Kidney (tissue), 14 donors: ENCODE data around the gene ATP5MK. TPM values are rescaled to one million over a fixed set of nuclear protein-coding genes. Genes with fewer than 3 reads are reported as not detected.
"Not testable (repeated sequence)": the region's sequence is repeated elsewhere in the genome, so short reads cannot be mapped to it uniquely, and the experiment has no call there.

Source experiments
- DNase-seq, 5 donors: peaks; one replicate each; pipeline ENCODE4 v3.0.0-alpha.2; 2013 to 2020
- FAIRE-seq: peaks from 2 replicates; lab custom pipeline; 2012; peaks lifted over from hg19 to GRCh38; lab: Jason Lieb, UNC
- H3K27ac ChIP-seq, 2 donors: one replicate each; pipeline ENCODE4 v1.7.0; 2013; ENCODE audit warnings: low read depth in 2 of 2, low read length in 2 of 2, inconsistent platforms in 1 of 2
- H3K27me3 ChIP-seq: one replicate; pipeline ENCODE4 v1.7.1; 2013; ENCODE audit warnings: low read length, inconsistent platforms; ENCODE audit not compliant: control insufficient read depth, insufficient read depth
- H3K36me3 ChIP-seq, 3 donors: one replicate each; pipeline versions ENCODE4 v1.7.0 to v1.7.1; 2013; ENCODE audit warnings: low read length in 3 of 3, control low read depth in 1 of 3, inconsistent platforms in 1 of 3; ENCODE audit not compliant: insufficient read depth in 3 of 3, control insufficient read depth in 2 of 3
- H3K4me1 ChIP-seq, 3 donors: one replicate each; pipeline versions ENCODE4 v1.7.0 to v1.7.1; 2013; ENCODE audit warnings: low read length in 3 of 3, inconsistent platforms in 1 of 3, low read depth in 1 of 3; ENCODE audit not compliant: control insufficient read depth in 2 of 3, insufficient read depth in 2 of 3
- H3K4me3 ChIP-seq, 3 donors: one replicate each; pipeline versions ENCODE4 v1.7.0 to v1.8.1; 2013; ENCODE audit warnings: low read length in 3 of 3, control low read depth in 1 of 3, inconsistent platforms in 1 of 3
- H3K9ac ChIP-seq, 3 donors: one replicate each; pipeline versions ENCODE4 v1.7.0 to v1.7.1; 2013; ENCODE audit warnings: low read length in 3 of 3, control low read depth in 1 of 3, inconsistent platforms in 1 of 3
- H3K9me3 ChIP-seq, 3 donors: one replicate each; pipeline versions ENCODE4 v1.7.0 to v1.7.1; 2013; ENCODE audit warnings: low read length in 3 of 3, control low read depth in 1 of 3, inconsistent platforms in 1 of 3; ENCODE audit not compliant: control insufficient read depth in 2 of 3, insufficient read depth in 1 of 3
- intact Hi-C: fragments of 100-400 bp; cut with DNase I; formaldehyde crosslinking; loops from one replicate; pipeline ENCODE4 v1.11.1; 2022
- polyA plus RNA-seq: library from polyadenylated mRNA; stranded (reverse); fragments of 350-450 nt; fragmentation: Illumina TruSeq; extraction: RNeasy Lipid Tissue Mini Kit (QIAGEN cat#74804); gene quantifications from one replicate; pipeline ENCODE4 v1.2.3, GENCODE V29; 2014; ENCODE audit warnings: low read depth, low replicate concordance; ENCODE audit not compliant: insufficient read depth
- total RNA-seq: library from RNA; stranded (reverse); fragmentation: NEBNext Ultra II Directional; extraction: Animal tissue kit (Norgen Biotek cat#: 25700); gene quantifications from one replicate; pipeline ENCODE4 v1.2.1, GENCODE V29; 2021
- TF ChIP-seq, protein P1 (sequence below): IDR thresholded peaks from 3 replicates; pipeline ENCODE4 v1.5.1; 2012; ENCODE audit warnings: mild to moderate bottlenecking, moderate library complexity, borderline replicate concordance; ENCODE audit not compliant: insufficient read depth; ENCODE audit errors: extremely low read depth
- donor health status: control.
- donor health status: control.
- donor health status: control.
- donor health status: control.
- donor health status: control.
- donor health status: DM: yes; HTN: yes; CAD: no.
- donor health status: Normal renal cell carcinoma (clear cell type).

Gene ATP5MK
- total and polyA plus RNA-seq, 2 donors from 2014 or later = 265 to 1,143 TPM

- H3K27ac ChIP-seq = no peak overlapping the region
- peaks cover 29 to 59% (median 56%) of the 10 kb centered on the region in 3 donors for H3K36me3 ChIP-seq
- H3K9me3 ChIP-seq = no peaks in the 10 kb centered on the region
- TF ChIP-seq, protein P1, sequence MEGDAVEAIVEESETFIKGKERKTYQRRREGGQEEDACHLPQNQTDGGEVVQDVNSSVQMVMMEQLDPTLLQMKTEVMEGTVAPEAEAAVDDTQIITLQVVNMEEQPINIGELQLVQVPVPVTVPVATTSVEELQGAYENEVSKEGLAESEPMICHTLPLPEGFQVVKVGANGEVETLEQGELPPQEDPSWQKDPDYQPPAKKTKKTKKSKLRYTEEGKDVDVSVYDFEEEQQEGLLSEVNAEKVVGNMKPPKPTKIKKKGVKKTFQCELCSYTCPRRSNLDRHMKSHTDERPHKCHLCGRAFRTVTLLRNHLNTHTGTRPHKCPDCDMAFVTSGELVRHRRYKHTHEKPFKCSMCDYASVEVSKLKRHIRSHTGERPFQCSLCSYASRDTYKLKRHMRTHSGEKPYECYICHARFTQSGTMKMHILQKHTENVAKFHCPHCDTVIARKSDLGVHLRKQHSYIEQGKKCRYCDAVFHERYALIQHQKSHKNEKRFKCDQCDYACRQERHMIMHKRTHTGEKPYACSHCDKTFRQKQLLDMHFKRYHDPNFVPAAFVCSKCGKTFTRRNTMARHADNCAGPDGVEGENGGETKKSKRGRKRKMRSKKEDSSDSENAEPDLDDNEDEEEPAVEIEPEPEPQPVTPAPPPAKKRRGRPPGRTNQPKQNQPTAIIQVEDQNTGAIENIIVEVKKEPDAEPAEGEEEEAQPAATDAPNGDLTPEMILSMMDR = no peak
- DNase-seq (no peak), FAIRE-seq (no peak)
- H3K9ac ChIP-seq = no peak overlapping the region
- intact Hi-C loops = loop anchor here (5.0 kb wide), 1 partner anchor 70 kb away; no protein-coding TSS in a partner anchor
- H3K4me1 ChIP-seq = no peaks in the 10 kb centered on the region
- H3K27me3 ChIP-seq = no peaks in the 10 kb centered on the region
- no peak overlapping the region for H3K4me3 ChIP-seq
Observed at GRCh38 chr10:103417601-103418000, 21.3 kb upstream of the ATP5MK start.

DNA sequence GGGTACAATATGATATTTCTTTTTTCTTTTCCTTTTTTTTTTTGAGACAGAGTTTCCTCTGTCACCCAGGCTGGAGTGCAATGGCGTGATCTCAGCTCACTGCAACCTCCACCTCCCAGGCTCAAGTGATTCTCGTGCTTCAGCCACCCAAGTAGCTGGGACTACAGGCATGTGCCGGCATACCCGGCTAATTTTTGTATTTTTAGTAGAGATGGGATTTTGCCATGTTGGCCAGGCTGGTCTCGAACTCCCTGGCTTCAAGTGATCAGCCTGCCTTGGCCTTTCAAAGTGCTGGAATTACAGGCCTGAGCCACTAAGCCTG is 20.8 kb upstream of the ATP5MK start:
- not testable (repeated sequence) for FAIRE-seq, H3K4me1 ChIP-seq, DNase-seq, H3K27me3 ChIP-seq, H3K27ac ChIP-seq, H3K9ac ChIP-seq, H3K4me3 ChIP-seq, H3K9me3 ChIP-seq
- intact Hi-C loops = loop anchor here (5.0 kb wide), 1 partner anchor 70 kb away; no protein-coding TSS in a partner anchor
- H3K36me3 ChIP-seq = peaks cover 31 to 59% (median 56%) of the 10 kb centered on the region in 3 donors

DNA sequence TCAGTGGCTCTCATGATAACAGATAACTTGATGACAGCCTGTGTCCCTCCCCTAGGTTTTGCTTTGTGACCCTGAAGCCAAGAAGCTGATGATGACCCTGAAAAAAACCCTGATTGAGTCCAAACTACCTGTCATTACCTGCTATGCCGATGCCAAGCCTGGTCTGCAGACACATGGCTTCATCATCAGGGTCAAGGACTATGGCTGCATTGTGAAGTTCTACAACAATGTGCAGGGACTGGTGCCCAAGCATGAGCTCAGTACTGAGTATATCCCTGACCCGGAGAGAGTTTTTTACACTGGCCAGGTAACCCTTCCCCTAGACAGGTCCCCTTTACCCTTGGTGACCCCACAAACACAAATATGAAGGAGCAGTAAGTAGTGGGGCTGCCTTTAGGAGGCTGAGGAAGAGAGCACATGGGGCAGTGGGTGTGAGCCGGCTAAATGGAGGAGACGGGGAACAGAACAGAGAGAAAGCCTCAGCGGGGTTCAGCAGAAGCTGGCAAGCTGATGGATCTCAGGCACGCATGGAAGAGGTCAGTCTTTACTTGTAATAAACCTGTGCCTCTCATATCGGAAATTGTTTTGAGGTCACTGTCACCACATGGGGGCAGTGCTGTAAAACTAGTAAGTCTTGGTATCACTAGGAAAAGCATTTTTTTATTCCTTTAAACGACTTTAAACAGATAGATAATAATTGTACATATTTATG is 20.3 kb upstream of the ATP5MK start:
- FAIRE-seq (no peak), DNase-seq (peak in 4 of 5 donors; percentile 56 to 87 (median 66))
- TF ChIP-seq, protein P1 = peak; percentile 66
- no peak overlapping the region for H3K9ac ChIP-seq
- peaks cover 31 to 59% (median 56%) of the 10 kb centered on the region in 3 donors for H3K36me3 ChIP-seq
- H3K4me1 ChIP-seq = no peaks in the 10 kb centered on the region
- H3K27ac ChIP-seq = no peak overlapping the region
- no peaks in the 10 kb centered on the region for H3K27me3 ChIP-seq
- H3K9me3 ChIP-seq = no peaks in the 10 kb centered on the region
- H3K4me3 ChIP-seq = no peak overlapping the region
- intact Hi-C loops = loop anchor here (5.0 kb wide), 1 partner anchor 71 kb away; no protein-coding TSS in a partner anchor

DNA sequence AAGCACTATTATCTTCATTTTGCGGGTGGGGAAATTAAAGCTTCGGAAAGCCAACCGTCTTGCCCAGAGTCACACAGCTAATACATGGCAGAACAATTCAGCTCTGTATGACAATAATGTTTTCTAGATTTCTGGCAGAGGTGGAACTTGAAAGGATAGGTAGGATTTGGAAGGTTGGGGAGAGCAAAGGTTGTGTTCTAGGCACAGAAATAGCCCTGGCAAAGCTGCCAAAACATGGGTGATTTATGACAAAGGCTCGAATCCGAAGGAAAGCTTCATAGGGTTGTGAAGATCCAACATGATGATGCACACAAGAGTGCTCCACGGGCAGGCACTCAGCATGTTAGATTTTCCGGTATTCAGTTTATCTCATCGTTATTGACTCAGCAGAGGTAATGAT is 19.3 kb upstream of the ATP5MK start:
- Histone ChIP-seq H3K9me3 (no peaks in the 10 kb centered on the region), H3K27me3 (no peaks in the 10 kb centered on the region), H3K27ac (no peak overlapping the region), H3K36me3 (peaks cover 31 to 56% (median 56%) of the 10 kb centered on the region in 3 donors), H3K4me1 (no peaks in the 10 kb centered on the region), H3K4me3 (no peak overlapping the region), H3K9ac (no peak overlapping the region)
- TF ChIP-seq, protein P1 = no peak
- FAIRE-seq = no peak
- DNase-seq = no peak
- intact Hi-C loops = loop anchor here (5.0 kb wide), 1 partner anchor 72 kb away; no protein-coding TSS in a partner anchor
